ENCODE results near the gene AGRP. TPM values are rescaled to one million over a fixed set of nuclear protein-coding genes. Genes with fewer than 3 reads are reported as not detected.
"Not testable (repeated sequence)": the region's sequence is repeated elsewhere in the genome, so short reads cannot be mapped to it uniquely, and the experiment has no call there.

The AGRP gene
- total and polyA plus RNA-seq, 2 experiments from 2014 or later: not detected

DNA sequence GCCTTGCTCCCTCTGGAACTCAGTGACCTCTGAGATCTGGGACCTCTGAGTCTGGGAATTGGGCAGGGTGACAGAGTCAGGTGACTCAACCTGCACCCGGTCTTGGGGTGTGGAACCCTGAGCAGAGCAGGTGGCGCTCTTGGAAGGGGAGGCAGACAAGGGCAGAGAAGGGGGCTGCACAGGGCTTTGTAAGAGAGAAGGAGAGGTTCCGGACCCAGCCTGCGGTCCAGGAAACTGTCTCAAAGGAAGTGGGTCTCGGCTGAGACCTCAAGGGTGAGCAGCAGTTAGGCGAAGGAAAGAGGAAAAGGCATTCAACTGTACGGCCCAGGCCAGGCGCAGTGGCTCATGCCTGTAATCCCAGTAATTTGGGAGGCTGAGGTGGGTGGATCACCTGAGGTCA is 35.3 kb upstream of the AGRP start:
- Histone ChIP-seq H3K27ac (no peak overlapping the region), H3K27me3 (peaks cover 41% of the 10 kb centered on the region), H3K4me3 (no peak overlapping the region), H3K4me1 (ENCODE audit: low read depth) (no peaks in the 10 kb centered on the region), H3K36me3 (no peaks in the 10 kb centered on the region), H3K9me3 (ENCODE audit: low read depth) (no peaks in the 10 kb centered on the region)
- no peak for TF ChIP-seq CTCF (IDR thresholded peaks at IDR 0.05; ENCODE audit: low read depth, low read length)
- DNase-seq (ENCODE audit: low read depth in 1 of 2, low spot score in 1 of 2): no peak

DNA sequence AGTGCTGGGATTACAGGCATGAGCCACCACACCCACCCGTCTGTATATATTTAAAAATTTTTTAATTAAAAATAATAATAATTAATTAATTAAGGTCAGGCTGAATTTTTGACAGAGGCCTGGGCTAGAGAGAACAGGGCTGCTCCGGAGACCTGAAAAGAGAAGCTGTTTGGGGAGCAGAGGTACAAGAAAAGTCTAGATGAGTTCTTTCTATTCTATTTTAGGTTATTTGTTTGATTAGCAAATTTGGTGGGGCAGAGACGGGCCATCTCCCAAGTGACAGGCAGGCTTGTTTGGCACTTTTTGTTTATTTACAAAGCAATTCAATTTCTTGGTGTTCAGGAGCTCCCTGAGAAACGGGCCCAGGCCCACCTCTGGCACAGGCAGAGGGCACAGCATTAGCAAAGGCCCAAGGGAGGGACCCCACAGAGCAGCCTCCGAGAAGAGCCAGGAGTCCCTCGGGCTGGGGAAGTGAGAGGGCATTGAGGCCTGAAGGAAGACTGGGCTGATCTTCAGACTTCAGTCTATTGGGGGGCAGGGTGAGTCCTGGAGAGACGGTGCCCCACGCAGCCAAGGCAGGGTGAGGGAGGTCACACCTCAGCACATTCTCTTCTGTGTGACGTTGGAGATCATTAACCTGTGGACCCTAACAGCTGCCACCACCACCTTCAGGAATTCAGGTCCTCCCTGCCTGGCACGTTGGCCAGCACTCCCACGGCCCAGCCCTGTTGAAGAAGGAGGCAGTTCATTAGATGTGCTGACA is 34.5 kb upstream of the AGRP start:
- Histone ChIP-seq H3K9me3 (ENCODE audit: low read depth) (no peaks in the 10 kb centered on the region), H3K4me1 (ENCODE audit: low read depth) (no peaks in the 10 kb centered on the region), H3K27me3 (peaks cover 41% of the 10 kb centered on the region), H3K27ac (no peak overlapping the region), H3K4me3 (no peak overlapping the region), H3K36me3 (no peaks in the 10 kb centered on the region)
- DNase-seq (ENCODE audit: low read depth in 1 of 2, low spot score in 1 of 2): no peak
- no peak for TF ChIP-seq CTCF (IDR thresholded peaks at IDR 0.05; ENCODE audit: low read depth, low read length)

DNA sequence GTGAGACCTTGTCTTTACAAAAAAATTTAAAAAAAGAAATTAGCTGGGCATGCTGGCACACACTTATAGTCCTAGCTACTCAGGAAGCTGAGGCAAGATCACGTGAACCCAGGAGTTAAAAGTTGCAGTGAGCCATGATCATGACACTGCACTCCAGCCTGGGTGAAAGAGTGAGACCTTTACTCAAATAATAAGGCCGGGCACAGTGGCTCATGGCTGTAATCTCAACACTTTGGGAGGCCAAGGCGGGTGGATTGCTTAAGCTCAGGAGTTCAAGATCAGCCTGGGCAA is 33.8 kb upstream of the AGRP start:
- Histone ChIP-seq H3K27me3 (peaks cover 44% of the 10 kb centered on the region), H3K9me3 (ENCODE audit: low read depth) (no peaks in the 10 kb centered on the region), H3K36me3 (no peaks in the 10 kb centered on the region), H3K4me1 (ENCODE audit: low read depth) (no peaks in the 10 kb centered on the region), H3K27ac (no peak overlapping the region), H3K4me3 (no peak overlapping the region)
- no peak for TF ChIP-seq CTCF (IDR thresholded peaks at IDR 0.05; ENCODE audit: low read depth, low read length)
- DNase-seq (ENCODE audit: low read depth in 1 of 2, low spot score in 1 of 2): no peak

GRCh38 chr16:67516296-67517154 is 33.2 kb upstream of the AGRP start:
- no peaks in the 10 kb centered on the region for H3K9me3 ChIP-seq (ENCODE audit: low read depth)

GRCh38 chr16:67514382-67514828 is 31.1 kb upstream of the AGRP start:
- Histone ChIP-seq H3K4me1 (ENCODE audit: low read depth) (no peaks in the 10 kb centered on the region), H3K4me3 (no peak overlapping the region), H3K27ac (no peak overlapping the region), H3K36me3 (no peaks in the 10 kb centered on the region), H3K27me3 (peaks cover 48% of the 10 kb centered on the region), H3K9me3 (ENCODE audit: low read depth) (no peaks in the 10 kb centered on the region)
- TF ChIP-seq CTCF (IDR thresholded peaks at IDR 0.05; ENCODE audit: low read depth, low read length): peak; percentile 72
- DNase-seq (ENCODE audit: low read depth in 1 of 2, low spot score in 1 of 2): peak; percentile 87 to 92

More at GRCh38 chr16:67516296-67517154, 33.2 kb upstream of the AGRP start:
- Histone ChIP-seq H3K4me1 (ENCODE audit: low read depth) (no peaks in the 10 kb centered on the region), H3K27me3 (peaks cover 50% of the 10 kb centered on the region), H3K4me3 (no peak overlapping the region), H3K36me3 (no peaks in the 10 kb centered on the region), H3K27ac (no peak overlapping the region)
- no peak for TF ChIP-seq CTCF (IDR thresholded peaks at IDR 0.05; ENCODE audit: low read depth, low read length)
- DNase-seq (ENCODE audit: low read depth in 1 of 2, low spot score in 1 of 2): peak in 1 of 2 donors; percentile 50

GRCh38 chr16:67513892-67514291 is 30.5 kb upstream of the AGRP start:
- H3K9me3 ChIP-seq (ENCODE audit: low read depth); H3K4me1 ChIP-seq (ENCODE audit: low read depth); DNase-seq (ENCODE audit: low read depth in 1 of 2, low spot score in 1 of 2); H3K27ac ChIP-seq; H3K4me3 ChIP-seq; H3K36me3 ChIP-seq: not testable (repeated sequence)
- peaks cover 48% of the 10 kb centered on the region for H3K27me3 ChIP-seq
